Right atrium auricular region (tissue), 2 donors: ENCODE data around the gene SLC9A9. TPM values are rescaled to one million over a fixed set of nuclear protein-coding genes. Genes with fewer than 3 reads are reported as not detected.

ENCODE experiments used
- DNase-seq: peaks from one replicate; pipeline ENCODE4 v3.0.0-alpha.2; 2019; ENCODE audit warnings: low spot score
- H3K27ac ChIP-seq, 2 donors: fragments of 200-600 bp; sonication (generic); 1 replicate in 1 of 2; 2 replicates in 1 of 2; pipeline ENCODE4 v1.5.1; 2016 to 2019
- H3K27me3 ChIP-seq, 2 donors: fragments of 200-600 bp; sonication (generic); one replicate each; pipeline versions ENCODE4 v1.5.1 to v1.6.0; 2017 to 2019
- H3K36me3 ChIP-seq: fragments of 200-600 bp; sonication (generic); one replicate; pipeline ENCODE4 v1.5.1; 2016
- H3K4me1 ChIP-seq, 2 donors: fragments of 200-600 bp; sonication (generic); one replicate each; pipeline versions ENCODE4 v1.5.1 to v1.6.0; 2017 to 2019
- H3K4me3 ChIP-seq, 2 donors: fragments of 200-600 bp; sonication (generic); 1 replicate in 1 of 2; 2 replicates in 1 of 2; pipeline ENCODE4 v1.5.1; 2017 to 2019; ENCODE audit warnings: mild to moderate bottlenecking in 1 of 2, moderate library complexity in 1 of 2
- H3K9me3 ChIP-seq, 2 donors: fragments of 200-600 bp; sonication (generic); one replicate each; pipeline ENCODE4 v1.5.1; 2019
- CTCF ChIP-seq, 2 donors: fragments of 200-600 bp; sonication (generic); IDR thresholded peaks; one replicate each; pipeline ENCODE4 v1.5.1; 2019; ENCODE audit warnings: antibody characterized with exemption in 2 of 2
- total RNA-seq, 2 donors: library from RNA; depleted of rRNA; stranded (reverse); fragments of >200 nt; gene quantifications; one replicate each; pipeline ENCODE4 v1.1.0, GENCODE V29; 2016

SLC9A9 gene
- total RNA-seq, 2 donors from 2014 or later, result 3.1 to 4.2 TPM

- DNase-seq, result no peak
- Histone ChIP-seq H3K4me1 (no peaks in the 10 kb centered on the region), H3K27ac (no peak overlapping the region), H3K36me3 (no peaks in the 10 kb centered on the region), H3K9me3 (no peaks in the 10 kb centered on the region), H3K27me3 (no peaks in the 10 kb centered on the region), H3K4me3 (no peak overlapping the region)
- TF ChIP-seq CTCF (IDR thresholded peaks at IDR 0.05), result no peak
These were observed 592.5 kb downstream of the SLC9A9 start for GRCh38 chr3:143255739-143256138.

- H3K9me3 ChIP-seq, result no peaks in the 10 kb centered on the region
- DNase-seq, result no peak
- no peak overlapping the region for H3K27ac ChIP-seq
- no peaks in the 10 kb centered on the region for H3K36me3 ChIP-seq
- H3K27me3 ChIP-seq, result no peaks in the 10 kb centered on the region
- H3K4me3 ChIP-seq, result no peak overlapping the region
- no peaks in the 10 kb centered on the region for H3K4me1 ChIP-seq
- TF ChIP-seq CTCF (IDR thresholded peaks at IDR 0.05), result no peak
These were observed 595.3 kb downstream of the SLC9A9 start for GRCh38 chr3:143252931-143253330.

- no peak overlapping the region for H3K27ac ChIP-seq
- no peaks in the 10 kb centered on the region for H3K27me3 ChIP-seq
- no peaks in the 10 kb centered on the region for H3K9me3 ChIP-seq
- no peak overlapping the region for H3K4me3 ChIP-seq
- no peaks in the 10 kb centered on the region for H3K4me1 ChIP-seq
- no peaks in the 10 kb centered on the region for H3K36me3 ChIP-seq
- no peak for TF ChIP-seq CTCF (IDR thresholded peaks at IDR 0.05)
- no peak for DNase-seq
These were observed 599.3 kb downstream of the SLC9A9 start for GRCh38 chr3:143249014-143249413.

GRCh38 chr3:143247073-143247472 lies 601.2 kb downstream of the SLC9A9 start:
- Histone ChIP-seq H3K27ac (no peak overlapping the region), H3K4me1 (no peaks in the 10 kb centered on the region), H3K4me3 (no peak overlapping the region), H3K9me3 (no peaks in the 10 kb centered on the region), H3K36me3 (no peaks in the 10 kb centered on the region), H3K27me3 (no peaks in the 10 kb centered on the region)
- TF ChIP-seq CTCF (IDR thresholded peaks at IDR 0.05), result no peak
- DNase-seq, result no peak

GRCh38 chr3:143245692-143246091 lies 602.6 kb downstream of the SLC9A9 start:
- Histone ChIP-seq H3K27ac (no peak overlapping the region), H3K36me3 (no peaks in the 10 kb centered on the region), H3K27me3 (no peaks in the 10 kb centered on the region), H3K9me3 (no peaks in the 10 kb centered on the region), H3K4me3 (no peak overlapping the region), H3K4me1 (no peaks in the 10 kb centered on the region)
- no peak for TF ChIP-seq CTCF (IDR thresholded peaks at IDR 0.05)
- DNase-seq, result no peak

GRCh38 chr3:143244516-143245063 lies 603.7 kb downstream of the SLC9A9 start:
- Histone ChIP-seq H3K4me3 (no peak overlapping the region), H3K4me1 (no peaks in the 10 kb centered on the region)
- DNase-seq, result no peak

More at GRCh38 chr3:143244516-143245063, 603.7 kb downstream of the SLC9A9 start:
- H3K36me3 ChIP-seq, result no peaks in the 10 kb centered on the region
- no peaks in the 10 kb centered on the region for H3K9me3 ChIP-seq
- TF ChIP-seq CTCF (IDR thresholded peaks at IDR 0.05), result no peak
- no peaks in the 10 kb centered on the region for H3K27me3 ChIP-seq
- H3K27ac ChIP-seq, result no peak overlapping the region
